GM18502 (cell line): Measurements from ENCODE around the gene IDH3A.

Experiments
- ATAC-seq: cut with Tn5 transposase; IDR thresholded peaks from one replicate; pipeline ENCODE4 v1.9.1; 2021; ENCODE audit warnings: mild to moderate bottlenecking; ENCODE audit not compliant: unreplicated experiment, poor library complexity

IDH3A gene

DNA sequence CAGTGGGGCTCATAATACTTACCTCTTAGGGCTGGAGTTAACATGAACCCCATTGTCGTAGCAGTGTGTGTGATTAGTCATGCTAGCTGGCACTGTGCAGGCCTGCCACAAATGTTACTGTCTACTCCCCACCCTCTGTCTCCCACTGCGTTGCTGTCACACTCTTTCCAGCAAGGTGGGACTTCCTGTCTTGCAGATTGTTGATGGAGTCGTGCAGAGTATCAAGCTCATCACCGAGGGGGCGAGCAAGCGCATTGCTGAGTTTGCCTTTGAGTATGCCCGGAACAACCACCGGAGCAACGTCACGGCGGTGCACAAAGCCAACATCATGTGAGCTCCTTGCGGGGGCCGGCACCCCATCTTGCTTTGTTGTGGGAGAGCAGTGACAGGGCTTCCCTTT is 12.9 kb downstream of the IDH3A start:
- ATAC-seq: no peak

- ATAC-seq: no peak
Measured at GRCh38 chr15:78164010-78164409, 14.8 kb downstream of the IDH3A start.

DNA sequence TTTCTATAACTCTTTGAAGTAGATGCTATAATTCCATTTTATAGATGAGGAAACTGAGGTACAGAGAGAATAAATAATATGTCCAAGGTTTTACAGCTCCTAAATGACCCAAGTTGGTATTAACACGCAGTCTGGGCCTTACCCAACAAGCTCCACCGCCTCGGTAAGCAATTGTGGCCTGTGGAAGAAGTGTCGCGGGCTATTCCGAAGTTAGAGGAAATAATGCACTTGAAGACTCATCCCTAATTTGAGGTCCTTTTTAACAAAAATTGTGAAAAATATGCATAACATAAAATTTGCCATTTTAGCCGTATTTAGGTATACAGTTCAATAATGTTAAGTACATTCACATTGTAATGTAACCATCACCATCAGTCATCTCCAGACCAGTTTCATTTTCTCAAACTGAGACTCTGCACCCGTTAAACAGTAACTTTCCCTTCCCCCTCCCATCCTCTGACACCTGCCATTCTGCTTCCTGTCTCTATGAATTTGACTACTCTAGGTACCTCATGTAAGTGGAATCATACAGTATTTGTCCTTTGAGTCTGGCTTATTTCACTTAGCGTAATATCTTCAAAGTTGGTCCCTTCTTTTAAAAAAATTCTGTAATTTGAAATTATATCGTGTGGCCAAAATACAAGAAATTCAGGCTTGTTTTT is 18.2 kb downstream of the IDH3A start:
- ATAC-seq: peak; percentile 72

DNA sequence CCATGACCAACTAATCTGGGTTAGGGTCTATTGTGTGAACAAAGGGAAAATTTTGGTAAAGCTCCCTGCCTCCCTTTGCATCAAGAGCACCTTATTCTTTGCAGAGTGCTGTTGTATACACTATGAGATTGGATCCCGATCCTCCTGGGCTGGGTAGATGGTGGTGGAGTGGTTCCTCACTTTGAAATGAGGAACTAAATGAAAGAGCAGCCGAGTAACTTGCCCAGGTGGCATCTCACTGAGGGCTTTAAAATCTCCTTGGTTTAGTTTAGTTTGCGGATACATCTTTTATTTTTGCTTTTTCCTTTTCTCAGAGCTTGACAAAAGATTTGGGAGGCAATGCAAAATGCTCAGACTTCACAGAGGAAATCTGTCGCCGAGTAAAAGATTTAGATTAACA is 19.4 kb downstream of the IDH3A start:
- no peak for ATAC-seq

GRCh38 chr15:78170848-78171773 is 21.9 kb downstream of the IDH3A start:
- ATAC-seq: peak; percentile 62

DNA sequence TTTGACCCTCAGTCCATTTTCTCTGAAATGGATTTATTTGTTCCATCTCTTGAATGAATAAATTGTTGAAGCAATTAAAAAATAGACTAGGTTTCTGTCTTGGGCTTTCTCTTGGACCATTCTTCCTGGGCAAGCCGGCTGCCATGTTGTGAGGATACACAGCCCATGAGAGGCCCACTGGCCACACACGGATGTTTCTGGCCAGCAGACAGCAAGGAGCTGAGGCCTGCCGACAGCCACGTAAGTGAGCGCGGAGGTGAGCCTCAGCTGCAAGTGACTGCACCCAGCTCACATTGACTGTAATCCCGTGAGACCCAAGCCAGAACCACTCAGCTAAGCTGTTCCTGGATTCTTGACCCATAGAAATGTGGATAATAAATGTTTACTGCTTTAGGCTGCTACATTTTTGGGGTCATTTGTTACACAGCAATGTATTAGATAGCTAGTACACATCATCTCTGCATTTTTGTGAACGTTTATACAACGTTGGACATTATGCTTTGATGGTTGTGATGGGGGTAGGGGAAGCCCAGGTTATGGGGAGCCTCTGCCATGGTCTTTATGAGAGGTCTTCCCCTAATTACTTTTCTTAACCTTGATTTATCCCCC is 22.8 kb downstream of the IDH3A start:
- no peak for ATAC-seq

DNA sequence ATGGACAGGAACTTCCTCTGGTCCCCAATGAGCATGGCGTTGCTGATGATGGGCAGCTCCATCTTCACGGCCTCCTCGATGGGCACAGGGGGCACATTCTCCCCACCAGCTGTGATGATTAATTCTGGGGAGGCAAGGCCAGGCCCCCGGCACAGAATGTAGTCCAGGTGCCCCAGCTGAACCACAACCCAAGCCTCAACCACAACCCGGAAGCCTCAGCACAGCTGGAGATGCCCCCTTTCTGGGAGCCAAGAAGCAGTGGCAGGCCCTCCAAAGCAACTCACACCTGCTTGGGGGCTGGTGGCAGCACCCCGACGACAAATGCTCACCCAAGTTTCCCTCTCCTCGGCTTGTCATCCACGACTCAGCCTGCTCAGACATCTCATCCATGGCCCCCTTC is 25.2 kb downstream of the IDH3A start:
- ATAC-seq: no peak

GRCh38 chr15:78175330-78175729 is 26.2 kb downstream of the IDH3A start:
- ATAC-seq: no peak

DNA sequence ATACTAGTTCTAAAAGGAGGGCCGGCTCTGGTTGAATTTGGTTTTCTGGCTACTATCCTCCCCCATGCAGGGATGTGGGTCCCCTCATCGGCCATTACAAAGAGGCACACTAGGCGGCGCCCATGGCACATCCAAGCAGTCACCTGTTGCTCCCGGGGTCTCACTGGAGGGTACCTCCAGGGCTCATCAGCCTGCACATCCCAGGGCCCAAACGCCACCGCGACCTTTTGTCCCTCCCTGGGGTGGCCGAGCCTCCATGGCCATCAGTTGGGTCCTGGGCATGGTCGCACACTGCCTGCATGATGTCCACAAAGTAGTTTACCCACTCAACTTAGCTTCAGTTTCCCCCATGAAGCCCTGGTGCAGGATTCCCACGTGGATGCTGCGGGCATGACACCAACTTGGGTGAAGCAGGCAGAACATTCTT is 28.3 kb downstream of the IDH3A start:
- no peak for ATAC-seq

DNA sequence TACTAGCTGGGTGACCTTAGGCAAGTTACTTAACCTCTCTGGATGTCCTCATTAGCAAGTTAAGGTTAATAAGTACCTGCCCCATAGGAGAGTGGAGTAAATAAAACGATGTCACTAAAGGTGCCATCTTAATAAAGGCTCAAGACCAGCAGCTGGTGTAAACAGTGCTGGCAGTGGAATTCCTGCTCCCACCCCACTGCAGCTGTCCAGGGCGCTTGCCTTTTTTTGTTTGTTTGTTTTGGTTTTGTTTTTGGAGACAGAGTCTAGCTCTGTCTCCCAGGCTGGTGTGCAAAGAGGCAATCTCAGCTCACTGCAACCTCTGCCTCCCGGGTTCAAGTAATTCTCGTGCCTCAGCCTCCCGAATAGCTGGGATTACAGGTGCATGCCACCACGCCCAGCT is 28.9 kb downstream of the IDH3A start:
- ATAC-seq: no peak

- ATAC-seq: no peak
Measured at GRCh38 chr15:78179286-78179840, 30.2 kb downstream of the IDH3A start.

- ATAC-seq: no peak
Measured at GRCh38 chr15:78179906-78180305, 30.7 kb downstream of the IDH3A start.

DNA sequence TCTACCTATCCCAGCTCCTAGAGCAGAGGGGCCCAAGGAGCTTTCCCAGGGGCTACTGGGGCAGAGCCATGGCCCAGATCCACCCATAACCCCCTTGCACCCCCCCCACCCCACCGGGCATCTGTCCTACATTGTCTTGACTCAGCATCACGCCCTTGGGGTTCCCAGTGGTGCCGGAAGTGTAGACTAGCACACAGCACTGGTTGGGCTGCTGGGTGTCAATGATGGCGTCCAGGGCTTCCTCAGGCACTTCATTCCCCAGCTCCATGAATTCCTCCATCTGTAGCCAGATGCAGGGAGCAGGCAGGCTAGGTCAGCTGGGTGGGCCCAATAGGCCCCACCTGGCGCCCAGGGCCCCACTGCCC is 33.2 kb downstream of the IDH3A start:
- no peak for ATAC-seq

GRCh38 chr15:78182821-78183220 is 33.7 kb downstream of the IDH3A start:
- no peak for ATAC-seq

DNA sequence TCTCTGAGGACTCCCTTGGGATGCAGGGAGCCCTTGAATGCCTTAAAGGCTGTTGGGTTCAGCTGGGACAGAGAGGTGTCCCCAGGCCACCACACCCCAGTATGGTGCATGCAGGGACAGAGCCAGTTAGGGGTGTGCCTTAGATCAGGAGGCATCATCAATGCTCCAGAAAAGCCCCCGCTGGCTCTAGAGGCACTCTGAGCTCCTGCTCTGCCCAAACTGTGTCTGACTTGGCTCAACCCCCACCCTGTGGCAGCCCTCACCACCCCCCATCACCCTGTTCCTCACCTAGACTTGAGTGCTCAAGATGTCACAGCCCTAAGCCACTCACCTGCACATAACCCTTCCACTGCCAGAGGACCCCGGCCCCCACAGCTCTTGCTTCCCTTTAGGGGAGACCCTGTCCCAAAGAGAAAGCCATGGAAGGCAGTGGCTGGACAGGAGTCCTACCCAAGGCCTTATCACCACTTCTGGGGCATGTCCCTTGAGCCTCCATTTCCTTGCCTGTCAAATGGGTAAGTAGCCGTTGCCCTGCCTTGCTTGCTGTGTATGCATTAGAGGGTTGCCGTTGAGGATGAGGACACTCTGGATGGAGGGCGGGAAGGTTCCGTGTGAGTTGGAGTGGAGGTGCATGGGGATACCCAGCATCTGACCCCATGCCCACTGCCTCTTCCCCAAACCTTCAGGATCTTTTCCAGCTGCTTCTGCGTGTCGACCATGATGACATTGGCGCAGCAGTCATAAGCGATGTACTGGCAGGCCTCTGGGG is 43.8 kb downstream of the IDH3A start:
- no peak for ATAC-seq

GRCh38 chr15:78193731-78194567 is 44.8 kb downstream of the IDH3A start:
- ATAC-seq: no peak

GRCh38 chr15:78194568-78194925 is 45.4 kb downstream of the IDH3A start:
- ATAC-seq: no peak

DNA sequence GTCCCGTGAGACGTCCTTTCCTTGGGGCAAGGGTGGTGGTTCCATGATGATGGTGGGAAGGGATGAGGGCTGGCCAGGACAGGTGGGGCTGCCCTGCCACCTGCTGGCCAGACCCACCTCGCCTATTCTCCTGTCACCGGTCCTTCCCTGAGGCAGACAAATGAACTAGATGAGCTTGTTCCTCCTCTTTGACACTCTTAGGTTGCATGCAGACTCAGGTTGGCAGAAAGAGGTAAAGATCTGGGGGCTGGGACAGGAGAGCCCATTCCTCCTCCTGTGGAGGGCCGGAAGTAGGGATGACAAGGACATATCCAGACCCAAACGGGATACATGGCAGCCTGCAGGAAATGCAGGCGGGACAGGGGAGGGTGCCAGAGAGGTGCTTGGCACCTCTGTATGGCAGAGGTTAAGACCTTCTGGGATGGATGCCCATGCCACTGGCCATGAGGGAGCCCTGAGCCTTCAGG is 46.6 kb downstream of the IDH3A start:
- no peak for ATAC-seq

DNA sequence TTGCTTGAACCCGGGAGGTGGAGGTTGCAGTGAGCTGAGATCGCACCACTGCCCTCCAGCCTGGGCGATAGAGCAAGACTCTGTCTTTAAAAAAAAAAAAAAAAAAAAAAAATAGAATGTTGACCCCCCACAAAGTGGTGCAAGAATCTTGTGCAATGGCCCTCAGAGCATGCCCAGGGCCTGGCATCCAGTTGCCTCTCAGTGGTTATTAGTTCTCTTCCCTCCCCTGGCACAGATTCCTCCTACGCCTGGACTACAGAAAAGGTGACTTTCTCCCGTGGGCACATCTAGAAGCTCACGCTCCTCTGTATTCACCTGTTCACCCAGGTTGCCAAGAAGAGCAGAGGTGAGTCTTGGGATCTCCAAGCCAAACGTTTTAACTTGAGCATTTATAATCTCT is 48.5 kb downstream of the IDH3A start:
- no peak for ATAC-seq
